OCI-LY3 (cell line): Measurements from ENCODE around the gene CYP4F2.

Source experiments
- EZH2phosphoT487 ChIP-seq: fragments of 200-600 bp; shearing (Covaris generic); IDR thresholded peaks from 2 replicates; pipeline ENCODE4 v1.6.1; 2018; ENCODE audit warnings: antibody characterized with exemption, mixed run types, low read depth
- TF ChIP-seq, protein P1 (sequence below): fragments of 200-600, 300-600 bp; sonication (generic); IDR thresholded peaks from 2 replicates; pipeline ENCODE4 v1.5.1; 2014; ENCODE audit warnings: antibody characterized with exemption, low read length, low read depth

DNA sequence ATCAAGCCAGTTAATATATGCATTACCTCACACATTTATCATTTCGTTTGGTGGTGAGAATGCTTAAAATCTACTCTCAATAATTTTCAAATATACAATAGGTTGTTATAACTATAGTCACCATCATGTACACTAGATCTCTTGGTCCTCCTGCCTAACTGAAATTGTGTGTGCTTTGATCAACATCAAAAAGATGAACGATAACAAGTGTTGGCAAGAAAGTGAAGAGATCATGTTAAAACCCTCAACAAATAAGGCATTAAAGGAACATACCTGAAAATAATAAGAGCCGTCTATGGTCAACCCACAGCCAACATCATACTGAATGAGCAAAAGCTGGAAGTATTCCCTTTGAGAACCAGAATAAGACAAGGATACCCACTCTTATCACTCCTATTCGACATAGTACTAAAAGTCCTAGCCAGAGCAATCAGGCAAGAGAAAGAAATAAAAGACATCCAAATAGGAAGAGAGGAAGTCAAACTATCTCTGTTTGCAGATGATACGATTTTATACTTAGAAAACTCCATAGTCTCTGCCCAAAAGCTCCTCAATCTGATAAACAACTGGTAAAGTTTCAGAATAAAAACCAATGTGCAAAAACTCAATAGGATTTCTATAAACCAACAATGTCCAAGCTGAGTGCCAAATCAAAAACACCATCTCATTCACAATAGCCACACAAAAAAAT lies 54.5 kb downstream of the CYP4F2 start:
- TF ChIP-seq, protein P1, sequence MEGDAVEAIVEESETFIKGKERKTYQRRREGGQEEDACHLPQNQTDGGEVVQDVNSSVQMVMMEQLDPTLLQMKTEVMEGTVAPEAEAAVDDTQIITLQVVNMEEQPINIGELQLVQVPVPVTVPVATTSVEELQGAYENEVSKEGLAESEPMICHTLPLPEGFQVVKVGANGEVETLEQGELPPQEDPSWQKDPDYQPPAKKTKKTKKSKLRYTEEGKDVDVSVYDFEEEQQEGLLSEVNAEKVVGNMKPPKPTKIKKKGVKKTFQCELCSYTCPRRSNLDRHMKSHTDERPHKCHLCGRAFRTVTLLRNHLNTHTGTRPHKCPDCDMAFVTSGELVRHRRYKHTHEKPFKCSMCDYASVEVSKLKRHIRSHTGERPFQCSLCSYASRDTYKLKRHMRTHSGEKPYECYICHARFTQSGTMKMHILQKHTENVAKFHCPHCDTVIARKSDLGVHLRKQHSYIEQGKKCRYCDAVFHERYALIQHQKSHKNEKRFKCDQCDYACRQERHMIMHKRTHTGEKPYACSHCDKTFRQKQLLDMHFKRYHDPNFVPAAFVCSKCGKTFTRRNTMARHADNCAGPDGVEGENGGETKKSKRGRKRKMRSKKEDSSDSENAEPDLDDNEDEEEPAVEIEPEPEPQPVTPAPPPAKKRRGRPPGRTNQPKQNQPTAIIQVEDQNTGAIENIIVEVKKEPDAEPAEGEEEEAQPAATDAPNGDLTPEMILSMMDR = no peak
- no peak for TF ChIP-seq EZH2phosphoT487
